Measurements from ENCODE around the gene NUBP2. TPM values are rescaled to one million over a fixed set of nuclear protein-coding genes. Genes with fewer than 3 reads are reported as not detected.
A peak's percentile ranks its signal among the peaks of the same experiment; 100 is the strongest.

The NUBP2 gene
- total RNA-seq, 1 experiment from 2014 or later: 195 TPM

DNA sequence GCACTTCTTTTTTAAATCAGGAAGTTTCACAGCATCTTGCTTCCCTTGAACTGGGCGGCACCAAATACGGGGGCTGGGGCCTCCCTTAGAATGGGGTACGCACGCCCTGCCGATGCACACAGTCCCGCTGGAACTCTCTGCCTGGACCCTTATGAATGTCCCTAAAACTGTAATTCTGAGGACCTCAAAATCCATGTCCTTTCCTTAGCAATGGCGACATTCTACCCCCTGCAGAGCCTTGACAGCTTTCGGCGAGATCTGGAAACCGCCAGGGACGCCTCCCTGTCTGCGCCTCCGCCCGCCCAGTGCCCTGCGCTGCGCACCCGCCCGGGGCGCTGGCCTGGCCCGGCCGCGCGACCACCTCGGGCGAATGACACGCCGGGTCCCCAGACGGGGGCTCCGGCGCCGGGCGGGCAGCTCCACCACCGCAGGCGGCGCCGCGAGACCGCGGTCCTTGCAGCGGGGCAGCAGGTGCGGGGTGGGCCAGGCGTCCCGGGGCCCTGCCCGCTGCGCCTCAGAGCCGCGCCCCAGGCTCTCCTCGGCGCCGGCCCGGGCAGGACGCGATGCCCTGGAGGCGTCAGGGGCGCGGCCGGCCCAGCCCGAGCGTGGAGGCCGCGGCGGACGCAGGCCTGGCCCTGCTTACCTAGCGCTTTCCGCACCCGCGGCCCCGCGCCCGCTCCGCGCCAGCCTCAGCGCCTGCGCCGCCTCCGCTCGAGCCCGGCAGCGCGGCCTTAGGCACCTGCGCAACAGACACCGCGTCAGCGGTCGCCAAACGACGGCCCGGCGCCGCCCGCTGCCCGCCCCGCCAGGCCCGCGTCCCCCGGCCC, 43.3 kb downstream of the NUBP2 start:
- peak; percentile 4 for DNase-seq (ENCODE audit: low spot score)

DNA sequence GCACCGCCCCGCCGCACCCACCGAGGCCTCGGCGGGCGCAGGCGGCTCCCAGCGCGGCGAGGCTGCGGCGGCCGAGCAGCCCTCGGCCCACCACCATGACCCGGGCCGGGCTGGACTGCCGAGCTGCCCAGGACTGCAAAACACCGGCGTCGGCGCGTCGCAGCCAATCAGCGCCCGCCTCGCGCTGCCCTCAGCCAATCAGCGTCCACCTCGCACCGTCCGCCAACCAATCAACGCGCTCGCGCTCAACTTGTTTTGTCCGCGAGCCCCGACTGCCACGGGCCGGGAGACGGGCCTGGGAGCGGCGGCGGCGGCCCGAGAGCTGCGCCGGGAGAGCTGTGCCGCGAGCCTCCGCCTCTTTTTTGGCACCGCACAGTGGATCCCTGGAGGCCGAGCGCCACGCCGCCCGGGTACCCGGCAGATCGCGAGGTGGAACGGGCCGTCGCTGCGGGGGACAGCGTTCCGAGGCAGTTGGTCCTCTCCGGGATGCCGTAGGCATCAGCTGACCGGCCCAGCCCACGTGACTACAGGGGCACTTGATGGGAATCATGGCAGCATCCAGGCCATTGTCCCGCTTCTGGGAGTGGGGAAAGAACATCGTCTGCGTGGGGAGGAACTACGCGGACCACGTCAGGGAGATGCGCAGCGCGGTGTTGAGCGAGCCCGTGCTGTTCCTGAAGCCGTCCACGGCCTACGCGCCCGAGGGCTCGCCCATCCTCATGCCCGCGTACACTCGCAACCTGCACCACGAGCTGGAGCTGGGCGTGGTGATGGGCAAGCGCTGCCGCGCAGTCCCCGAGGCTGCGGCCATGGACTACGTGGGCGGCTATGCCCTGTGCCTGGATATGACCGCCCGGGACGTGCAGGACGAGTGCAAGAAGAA, 44.2 kb downstream of the NUBP2 start, which contains the start of the genes FAHD1 and HAGH:
TSS of gene FAHD1 (plus strand) at position 516 of the 883 bp plus-strand sequence. CDS start at position 549, 33 bp downstream.
TSS of gene HAGH (minus strand) at position 135 of the 883 bp plus-strand sequence. CDS start at position 97, 38 bp downstream.
- peak; percentile 88 for DNase-seq (ENCODE audit: low spot score)

DNA sequence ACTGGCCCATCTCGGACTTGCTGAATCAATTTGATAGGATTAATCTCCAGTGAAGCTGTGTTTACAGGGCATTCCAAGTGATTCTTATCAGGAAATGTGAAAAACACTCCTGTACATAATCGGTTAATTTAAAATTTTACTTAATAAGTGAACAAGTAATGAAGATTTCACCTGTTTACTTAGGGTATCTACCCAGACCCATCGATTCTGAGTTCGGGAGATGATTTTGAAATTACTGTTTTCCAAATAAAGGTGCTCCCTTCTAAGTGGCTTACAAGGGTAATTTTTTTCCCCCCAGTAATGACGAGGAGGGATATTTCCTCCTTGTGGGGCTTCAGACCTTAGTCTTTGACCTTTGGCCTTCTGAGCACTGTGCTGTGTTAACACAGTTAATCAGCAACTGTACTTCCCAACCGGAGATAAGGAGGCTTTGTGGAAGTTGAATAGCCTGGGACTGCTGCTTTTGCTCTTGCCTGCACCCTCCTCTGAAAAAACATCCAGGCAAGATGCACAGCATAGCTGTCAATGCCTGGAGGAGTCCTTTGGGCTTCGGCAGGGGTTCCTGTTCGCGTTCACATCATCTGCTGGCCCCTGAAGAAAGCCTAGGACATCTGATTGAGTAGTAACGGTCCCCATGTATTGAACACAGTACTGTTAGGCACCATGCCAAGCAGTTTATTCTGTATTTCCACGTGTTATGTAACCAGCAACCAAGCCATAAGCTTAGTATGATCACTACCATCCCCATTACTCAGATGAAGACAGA, 46.1 kb downstream of the NUBP2 start:
- no peak for DNase-seq (ENCODE audit: low spot score)

DNA sequence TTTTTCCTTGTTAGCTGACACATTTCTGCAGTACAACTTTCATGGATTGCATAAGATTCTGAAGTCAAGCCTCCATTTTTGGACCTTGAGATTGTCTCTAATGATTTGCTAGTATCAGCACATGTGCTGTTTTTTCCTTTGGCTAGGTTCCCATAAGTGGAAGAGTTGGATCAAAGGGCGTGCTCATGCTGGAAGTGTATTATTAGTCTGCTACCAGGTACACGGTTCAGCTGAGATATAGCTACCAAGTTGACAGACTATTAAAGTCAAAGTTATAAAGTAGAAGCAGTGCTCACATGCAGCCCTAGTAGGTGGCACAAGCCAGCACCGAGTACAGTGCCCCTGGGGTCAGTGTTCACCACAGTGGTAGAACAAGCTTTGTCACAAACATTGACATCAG, 47.5 kb downstream of the NUBP2 start:
- no peak for DNase-seq (ENCODE audit: low spot score)

DNA sequence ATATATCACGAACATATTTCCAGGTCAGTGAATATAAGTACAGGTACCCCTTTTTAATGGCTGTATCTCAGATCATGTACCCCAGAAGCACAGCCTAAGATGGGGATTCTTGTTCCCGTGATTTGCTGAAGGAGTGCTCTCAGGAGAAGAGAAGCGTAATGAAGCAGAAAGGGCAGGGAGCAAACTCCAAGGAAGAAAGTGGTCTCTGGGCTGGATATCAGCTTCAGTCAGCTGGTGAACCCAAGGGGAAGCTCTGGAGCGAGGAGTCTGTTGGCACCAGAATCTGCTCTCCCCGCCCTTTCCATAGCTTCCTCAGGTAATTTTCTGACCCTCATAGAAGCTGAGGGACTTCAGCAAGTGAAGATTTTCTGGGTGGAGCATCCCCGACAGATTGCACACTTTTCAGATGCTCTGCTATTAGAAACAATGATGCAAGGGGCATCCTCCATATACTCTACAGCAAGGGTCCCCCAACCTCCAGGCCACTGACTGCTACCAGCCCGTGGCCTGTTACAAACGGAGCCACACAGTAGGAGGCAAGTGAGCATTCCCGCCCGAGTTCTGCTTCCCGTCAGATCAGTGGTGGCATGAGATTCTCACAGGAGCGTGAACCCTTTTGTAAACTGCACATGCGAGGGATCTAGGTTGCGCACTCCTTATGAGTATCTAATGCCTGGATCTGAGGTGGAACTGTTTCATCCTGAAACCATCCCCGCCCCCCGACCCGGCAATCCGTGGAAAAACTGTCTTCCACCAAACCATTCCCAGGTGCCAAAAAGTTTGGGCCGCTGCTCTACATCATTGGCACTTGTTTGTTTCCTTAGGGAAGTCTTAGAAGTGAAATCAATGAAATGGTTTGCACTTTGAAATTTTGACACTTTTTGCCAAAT, 48.7 kb downstream of the NUBP2 start:
- no peak for DNase-seq (ENCODE audit: low spot score)

DNA sequence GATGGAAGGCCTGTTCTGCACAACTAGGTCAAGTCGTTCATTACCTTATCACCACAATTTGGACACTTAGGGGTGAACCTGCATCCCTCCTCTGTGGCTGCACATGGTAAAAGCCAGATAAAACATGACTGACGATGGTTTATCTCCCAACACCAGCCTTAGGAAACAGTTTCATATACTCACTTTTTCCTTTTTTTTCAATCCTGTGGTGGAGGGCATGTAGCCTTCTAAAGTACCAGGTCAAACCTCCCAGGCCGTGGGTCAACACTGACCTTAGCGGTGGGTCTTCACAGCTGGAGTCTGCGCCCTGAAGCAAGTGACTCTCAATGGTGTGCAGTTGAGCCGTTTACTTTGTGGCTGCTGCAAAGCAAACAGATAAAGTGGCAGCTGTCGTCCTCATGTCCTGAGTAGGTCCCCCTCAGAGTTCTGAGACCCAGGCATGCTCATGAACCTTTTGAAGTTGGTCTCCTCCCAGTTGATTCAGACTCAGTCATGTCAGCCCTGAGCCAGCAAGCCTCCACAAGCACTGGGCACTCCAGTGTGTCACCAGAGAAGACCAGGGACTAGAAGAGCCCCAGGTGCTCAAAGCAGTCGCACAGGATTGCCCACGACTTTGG, 50.2 kb downstream of the NUBP2 start:
- DNase-seq (ENCODE audit: low spot score): no peak

DNA sequence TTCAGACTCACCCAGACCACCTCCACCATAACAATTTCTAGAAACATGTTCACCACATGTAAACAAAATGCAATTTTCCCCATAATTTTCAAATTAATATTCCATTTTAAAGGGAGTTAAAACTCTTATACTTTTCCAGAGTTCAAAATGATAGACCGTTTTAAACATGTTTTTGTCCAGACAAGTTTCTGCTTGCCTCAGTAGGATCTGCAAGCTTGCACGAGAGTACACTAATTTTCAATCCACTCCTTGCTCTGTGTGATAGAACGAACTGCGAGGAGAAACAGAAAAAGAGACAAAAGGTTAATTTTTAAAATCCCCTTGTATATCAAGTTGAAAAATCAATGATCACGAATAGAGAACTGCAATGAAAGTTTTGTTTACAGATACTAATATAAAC, 51.3 kb downstream of the NUBP2 start:
- no peak for DNase-seq (ENCODE audit: low spot score)

Other genes with a start within 250 kb of the NUBP2 start
- gene TMEM204, start 249.3 kb upstream of the NUBP2 start, total RNA-seq (2014; rRNA removed; shearing (Covaris generic)): 0.17 TPM in 1 of 2 replicates, not detected in the other
- gene IFT140, start 170.9 kb upstream of the NUBP2 start, total RNA-seq (2014; rRNA removed; shearing (Covaris generic)): 9.7 and 15.6 TPM in 2 replicates
- 7.0 and 8.1 TPM in 2 replicates for gene CRAMP1, start 170.6 kb upstream of the NUBP2 start, total RNA-seq (2014; rRNA removed; shearing (Covaris generic))
- 120 and 149 TPM in 2 replicates for gene JPT2, start 104.7 kb upstream of the NUBP2 start, total RNA-seq (2014; rRNA removed; shearing (Covaris generic))
- gene MAPK8IP3, start 76.8 kb upstream of the NUBP2 start, total RNA-seq (2014; rRNA removed; shearing (Covaris generic)): 26.0 and 39.3 TPM in 2 replicates
- 1.3 and 4.6 TPM in 2 replicates for gene NME3, start 11.4 kb upstream of the NUBP2 start, total RNA-seq (2014; rRNA removed; shearing (Covaris generic))
- gene EME2, start 10.2 kb upstream of the NUBP2 start, total RNA-seq (2014; rRNA removed; shearing (Covaris generic)): 7.8 and 15.8 TPM in 2 replicates
- 208 and 223 TPM in 2 replicates for gene MRPS34, start 9.8 kb upstream of the NUBP2 start, total RNA-seq (2014; rRNA removed; shearing (Covaris generic))
- 36.7 and 37.9 TPM in 2 replicates for gene SPSB3, start 389 bp upstream of the NUBP2 start, total RNA-seq (2014; rRNA removed; shearing (Covaris generic))
- not detected in 2 replicates for gene IGFALS, start 10.7 kb downstream of the NUBP2 start, total RNA-seq (2014; rRNA removed; shearing (Covaris generic))
- gene HAGH, start 43.9 kb downstream of the NUBP2 start, total RNA-seq (2014; rRNA removed; shearing (Covaris generic)): 85.2 and 163 TPM in 2 replicates
- 77.1 and 89.7 TPM in 2 replicates for gene FAHD1, start 44.2 kb downstream of the NUBP2 start, total RNA-seq (2014; rRNA removed; shearing (Covaris generic))
- gene MEIOB, start 89.2 kb downstream of the NUBP2 start, total RNA-seq (2014; rRNA removed; shearing (Covaris generic)): 0.38 TPM in 1 of 2 replicates, not detected in the other
- not detected in 2 replicates for gene HS3ST6, start 135.5 kb downstream of the NUBP2 start, total RNA-seq (2014; rRNA removed; shearing (Covaris generic))
- 15.6 and 22.5 TPM in 2 replicates for gene MSRB1, start 160.2 kb downstream of the NUBP2 start, total RNA-seq (2014; rRNA removed; shearing (Covaris generic))
- 0.67 TPM in 1 of 2 replicates, not detected in the other for gene RPL3L, start 171.7 kb downstream of the NUBP2 start, total RNA-seq (2014; rRNA removed; shearing (Covaris generic))
- gene NDUFB10, start 176.6 kb downstream of the NUBP2 start, total RNA-seq (2014; rRNA removed; shearing (Covaris generic)): 367 and 415 TPM in 2 replicates
- gene RPS2, start 181.9 kb downstream of the NUBP2 start, total RNA-seq (2014; rRNA removed; shearing (Covaris generic)): 1,909 and 2,123 TPM in 2 replicates
- gene RNF151, start 183.9 kb downstream of the NUBP2 start, total RNA-seq (2014; rRNA removed; shearing (Covaris generic)): 0.17 TPM in 1 of 2 replicates, not detected in the other
- gene TBL3, start 189.1 kb downstream of the NUBP2 start, total RNA-seq (2014; rRNA removed; shearing (Covaris generic)): 73.6 and 82.8 TPM in 2 replicates
- 0.19 TPM in 1 of 2 replicates, not detected in the other for gene NOXO1, start 198.5 kb downstream of the NUBP2 start, total RNA-seq (2014; rRNA removed; shearing (Covaris generic))
- 24.1 and 36.1 TPM in 2 replicates for gene GFER, start 201.2 kb downstream of the NUBP2 start, total RNA-seq (2014; rRNA removed; shearing (Covaris generic))
- gene SYNGR3, start 207.0 kb downstream of the NUBP2 start, total RNA-seq (2014; rRNA removed; shearing (Covaris generic)): 21.8 and 29.3 TPM in 2 replicates
- gene ZNF598, start 226.9 kb downstream of the NUBP2 start, total RNA-seq (2014; rRNA removed; shearing (Covaris generic)): 23.5 and 26.9 TPM in 2 replicates
- gene NPW, start 236.8 kb downstream of the NUBP2 start, total RNA-seq (2014; rRNA removed; shearing (Covaris generic)): 0.14 TPM in 1 of 2 replicates, not detected in the other
- 124 and 154 TPM in 2 replicates for gene NHERF2, start 243.9 kb downstream of the NUBP2 start, total RNA-seq (2014; rRNA removed; shearing (Covaris generic))

Measured in A172 (cell line).